HG03039 (cell line): Measurements from ENCODE around the gene IL20RA.
A peak's percentile ranks its signal among the peaks of the same experiment; 100 is the strongest.
"Not testable (repeated sequence)": the region's sequence is repeated elsewhere in the genome, so short reads cannot be mapped to it uniquely, and the experiment has no call there.

ENCODE experiments used
- ATAC-seq: cut with Tn5 transposase; IDR thresholded peaks from one replicate; pipeline ENCODE4 v1.9.1; 2021; ENCODE audit warnings: mild to moderate bottlenecking, moderate library complexity; ENCODE audit not compliant: unreplicated experiment

IL20RA gene

GRCh38 chr6:136973781-136974180 is 71.0 kb downstream of the IL20RA start:
- not testable (repeated sequence) for ATAC-seq

DNA sequence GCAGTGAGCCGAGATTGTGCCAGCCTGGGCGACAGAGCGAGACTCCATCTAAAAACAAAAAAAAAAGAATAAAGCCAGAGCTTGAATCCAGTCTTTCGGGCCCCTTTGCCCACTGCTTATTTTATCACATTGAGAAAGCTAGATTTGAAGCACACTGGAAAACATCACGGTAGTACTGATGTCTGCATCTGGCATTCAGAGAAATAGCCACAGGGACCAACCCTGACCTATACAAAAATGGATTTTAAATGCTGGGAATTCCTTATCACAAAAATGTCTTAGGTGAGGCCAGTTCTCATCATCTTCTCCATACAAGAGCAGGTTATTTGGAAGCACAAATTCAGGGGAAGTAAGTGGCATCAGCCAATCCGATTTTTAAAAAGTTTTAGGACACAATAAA is 73.2 kb downstream of the IL20RA start:
- ATAC-seq, result no peak

- no peak for ATAC-seq
Measured at GRCh38 chr6:136969930-136970329, 74.8 kb downstream of the IL20RA start.

DNA sequence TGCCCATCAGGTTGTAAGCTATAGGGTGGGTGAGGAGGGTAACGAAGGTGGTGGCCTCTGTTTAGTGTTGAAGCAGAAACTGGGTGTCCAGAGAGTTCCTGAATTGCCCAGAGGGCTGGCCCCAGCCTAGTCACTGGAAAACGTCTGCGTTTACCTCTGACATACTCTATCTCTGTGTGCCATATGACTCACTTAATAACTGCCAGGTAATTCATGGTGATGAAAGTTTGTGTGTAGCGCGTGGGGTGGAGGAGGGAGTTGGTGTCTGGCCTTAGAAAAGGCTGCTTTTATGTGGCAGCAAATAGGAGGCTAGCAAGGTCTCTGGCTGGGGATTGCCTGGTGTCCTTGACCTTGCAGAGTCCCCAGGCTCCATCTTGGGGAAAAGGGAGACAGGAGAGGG is 75.3 kb downstream of the IL20RA start:
- no peak for ATAC-seq

- ATAC-seq, result no peak
Measured at GRCh38 chr6:136968837-136969236, 75.9 kb downstream of the IL20RA start.

DNA sequence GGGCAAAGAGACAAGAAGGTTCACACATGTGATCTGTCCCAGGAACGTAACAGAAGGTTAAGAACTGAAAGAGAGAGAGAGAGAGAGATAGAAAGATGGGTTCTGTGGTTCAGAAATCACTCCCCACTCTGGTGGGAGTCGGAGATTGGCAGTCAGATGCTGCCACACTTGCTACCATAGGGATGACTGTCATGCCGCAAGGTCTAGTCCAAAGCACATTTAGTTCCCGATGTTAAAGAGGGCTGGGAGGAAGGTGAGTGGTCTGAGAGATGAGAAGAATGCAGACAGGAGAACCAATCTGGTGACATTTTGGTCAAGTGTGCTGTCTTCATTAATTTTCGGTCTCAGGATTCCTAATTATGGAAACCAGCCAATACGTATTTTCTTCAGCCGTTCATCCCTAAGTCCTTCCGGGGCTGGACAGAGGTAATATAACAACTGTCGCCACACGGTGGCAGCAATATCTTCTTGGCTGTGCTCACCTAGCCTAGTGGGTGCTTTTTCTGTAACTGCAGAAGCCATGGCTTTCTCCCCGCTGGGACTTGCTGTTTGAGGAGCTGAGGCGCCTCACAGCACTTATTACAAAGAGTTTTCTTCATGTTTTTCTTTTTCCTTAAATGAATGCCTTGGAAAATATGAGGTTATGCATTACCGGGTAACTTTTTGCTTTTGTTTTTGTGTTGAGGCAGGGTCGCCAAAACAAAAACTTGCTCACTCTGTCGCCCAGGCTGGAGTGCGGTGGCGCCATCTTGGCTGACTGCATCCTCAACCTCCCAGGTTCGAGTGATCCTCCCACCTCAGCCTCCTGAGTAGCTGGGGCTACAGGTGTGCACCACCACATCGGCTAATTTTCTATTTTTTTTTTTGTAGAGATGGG is 76.7 kb downstream of the IL20RA start:
- peak; percentile 70 for ATAC-seq

GRCh38 chr6:136964398-136964797 is 80.4 kb downstream of the IL20RA start:
- ATAC-seq, result no peak

DNA sequence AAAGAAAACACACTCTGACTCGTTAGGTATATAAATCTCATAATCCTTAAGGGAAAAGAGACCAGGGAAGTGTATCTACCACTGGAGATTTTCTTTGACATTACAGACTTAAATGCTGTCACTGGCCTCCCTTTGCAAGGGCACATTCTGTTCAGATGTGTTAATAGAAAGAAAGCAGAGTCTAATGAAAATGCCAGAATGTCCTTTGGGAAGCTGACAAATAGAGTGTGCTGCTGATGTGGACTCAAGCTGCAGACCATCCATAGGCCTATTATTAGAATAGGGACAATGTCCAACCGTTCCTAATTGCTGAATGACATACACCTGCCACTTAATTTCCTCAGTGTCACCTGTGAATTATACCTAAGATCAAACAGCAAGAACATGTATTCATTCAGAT is 81.5 kb downstream of the IL20RA start:
- ATAC-seq, result no peak

DNA sequence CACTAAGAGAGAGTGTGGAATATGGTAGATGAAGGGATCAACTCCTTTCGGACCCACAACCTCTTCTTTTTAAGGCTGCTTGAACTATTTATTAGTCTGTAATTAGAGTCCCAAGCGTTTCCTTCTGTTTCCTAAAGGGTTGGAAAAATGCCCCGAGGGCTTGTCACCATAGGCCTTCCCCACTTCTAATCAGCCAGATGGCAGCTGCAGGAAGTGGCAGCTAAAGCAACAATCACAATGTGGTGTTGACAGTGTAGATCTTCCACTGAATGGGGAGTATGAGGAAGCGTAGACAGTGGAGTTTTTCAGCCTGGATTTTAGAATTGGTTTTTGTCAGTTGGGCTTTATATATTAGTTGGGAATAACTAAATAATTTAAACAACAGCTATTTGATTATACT is 82.1 kb downstream of the IL20RA start:
- ATAC-seq, result no peak

DNA sequence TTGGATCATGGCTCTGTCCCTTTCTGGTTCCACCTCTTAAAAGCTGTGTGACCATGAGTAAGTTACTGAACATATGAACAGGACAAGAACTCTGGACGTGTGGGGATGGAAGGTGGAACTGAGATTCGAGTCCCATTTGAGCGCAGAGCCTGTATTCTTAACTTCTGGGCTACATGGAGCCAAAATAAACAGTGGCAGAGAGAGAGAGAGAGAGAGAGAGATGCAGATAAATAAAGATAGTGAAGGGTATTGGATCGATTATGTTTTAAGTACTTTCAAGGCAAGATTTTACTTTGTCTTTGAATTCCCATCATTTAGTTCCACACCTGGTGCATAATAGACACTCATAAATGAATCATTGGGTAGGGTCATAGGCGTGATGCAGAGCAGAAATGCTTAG is 82.9 kb downstream of the IL20RA start:
- ATAC-seq, result no peak

DNA sequence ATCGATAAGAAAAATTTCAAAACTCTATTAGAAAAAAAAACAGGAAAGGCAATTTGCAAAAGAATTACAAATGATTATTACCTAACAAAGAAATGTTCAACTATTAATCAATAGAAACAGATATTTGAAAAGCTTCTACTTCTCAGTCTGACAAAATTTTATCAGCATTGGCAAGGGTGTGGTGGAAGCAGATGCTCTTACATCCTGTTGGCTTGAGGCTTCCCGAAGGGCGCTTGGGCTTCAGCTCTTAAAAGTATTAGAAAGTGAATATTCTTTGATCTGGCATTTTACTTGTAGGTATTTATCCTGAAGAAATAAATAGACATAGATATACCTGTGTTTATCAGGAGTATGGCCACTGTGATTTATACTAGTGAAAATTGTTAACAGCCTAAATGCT is 84.0 kb downstream of the IL20RA start:
- no peak for ATAC-seq

- ATAC-seq, result not testable (repeated sequence)
Measured at GRCh38 chr6:136959935-136960334, 84.8 kb downstream of the IL20RA start.

DNA sequence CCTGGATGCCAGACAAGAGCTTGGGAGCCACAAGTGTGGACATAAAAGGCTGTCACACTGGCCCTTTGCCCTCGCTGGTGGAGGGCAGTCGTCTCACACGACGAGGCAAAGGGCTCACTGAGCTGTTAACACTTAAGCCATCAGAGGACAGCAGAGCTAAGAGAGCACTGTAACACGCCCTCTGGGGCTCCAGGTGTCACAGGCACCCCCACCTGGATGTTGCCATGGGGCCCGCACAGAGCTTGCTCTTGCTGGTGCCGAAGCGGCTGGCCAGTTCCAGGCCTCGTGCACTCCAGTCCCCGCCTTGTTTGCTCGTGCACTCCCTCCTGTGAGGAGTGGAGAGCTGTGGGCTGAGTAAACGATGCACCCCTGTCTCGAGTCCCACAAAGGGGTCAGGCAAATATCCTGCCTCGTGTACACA is 85.3 kb downstream of the IL20RA start:
- no peak for ATAC-seq

- ATAC-seq, result no peak
Measured at GRCh38 chr6:136958168-136958567, 86.6 kb downstream of the IL20RA start.

DNA sequence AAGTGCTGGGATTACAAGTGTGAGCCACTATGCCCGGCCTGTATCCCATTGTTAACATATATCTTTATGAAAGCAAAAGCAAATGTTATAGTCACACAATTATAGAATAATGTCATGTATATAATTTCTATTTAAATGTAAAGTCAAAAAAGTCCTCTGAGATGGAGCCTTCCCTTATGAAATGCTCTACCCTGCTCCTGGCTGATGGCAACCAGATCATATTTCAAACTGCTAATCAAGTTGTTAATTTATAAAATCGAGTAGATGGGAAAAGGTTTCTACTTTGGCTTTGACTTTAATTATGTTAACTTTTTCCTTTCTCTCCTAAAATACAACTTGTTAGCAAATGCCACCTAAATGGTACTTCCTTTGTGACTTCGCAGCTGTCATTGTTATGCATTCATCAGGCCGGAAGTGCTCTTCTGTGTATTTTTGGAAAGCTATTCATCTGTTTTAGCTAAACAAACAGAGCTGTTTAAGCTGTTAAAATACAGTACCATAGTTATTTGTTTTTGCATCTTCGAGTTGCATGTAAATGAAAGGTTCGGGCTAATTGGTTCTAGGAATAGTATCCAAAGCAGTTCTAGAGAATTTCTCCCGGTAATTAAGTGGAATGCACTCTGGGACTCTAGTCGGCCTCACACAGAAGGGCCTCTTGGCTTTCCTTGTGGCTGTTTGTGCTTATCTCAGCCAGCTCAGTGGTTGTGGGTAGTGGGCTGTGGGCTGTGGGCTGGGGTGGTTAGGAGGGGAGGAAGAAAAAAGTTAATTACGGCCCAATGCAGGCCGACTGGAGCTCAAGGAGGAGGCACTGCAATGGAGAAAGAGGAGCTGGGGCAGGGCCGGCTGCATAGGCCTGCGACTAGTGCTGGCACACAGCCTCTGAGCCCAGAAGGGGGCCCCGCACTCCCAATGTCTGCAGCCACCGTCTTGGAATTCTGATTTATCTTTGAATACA is 87.9 kb downstream of the IL20RA start:
- no peak for ATAC-seq

DNA sequence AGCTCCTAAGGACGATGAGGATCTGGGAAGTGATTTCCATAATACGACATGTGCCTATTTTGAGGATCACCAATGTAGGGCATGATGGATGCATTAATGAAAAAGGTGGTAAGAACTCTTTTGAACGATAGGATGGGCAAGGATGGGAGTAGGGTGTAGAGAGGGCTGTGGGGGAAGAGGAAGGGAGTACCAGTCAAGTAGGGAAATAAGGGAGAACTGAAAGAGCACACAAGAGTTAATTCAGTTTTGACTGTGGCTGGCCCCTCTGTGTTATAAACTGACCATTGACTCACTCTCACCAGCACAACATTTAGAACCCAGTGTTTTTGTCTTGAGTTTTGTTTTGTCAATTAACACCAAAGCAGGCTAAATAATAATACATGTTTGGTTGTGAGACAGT is 89.6 kb downstream of the IL20RA start:
- no peak for ATAC-seq

GRCh38 chr6:136952714-136953260 is 92.0 kb downstream of the IL20RA start:
- no peak for ATAC-seq

DNA sequence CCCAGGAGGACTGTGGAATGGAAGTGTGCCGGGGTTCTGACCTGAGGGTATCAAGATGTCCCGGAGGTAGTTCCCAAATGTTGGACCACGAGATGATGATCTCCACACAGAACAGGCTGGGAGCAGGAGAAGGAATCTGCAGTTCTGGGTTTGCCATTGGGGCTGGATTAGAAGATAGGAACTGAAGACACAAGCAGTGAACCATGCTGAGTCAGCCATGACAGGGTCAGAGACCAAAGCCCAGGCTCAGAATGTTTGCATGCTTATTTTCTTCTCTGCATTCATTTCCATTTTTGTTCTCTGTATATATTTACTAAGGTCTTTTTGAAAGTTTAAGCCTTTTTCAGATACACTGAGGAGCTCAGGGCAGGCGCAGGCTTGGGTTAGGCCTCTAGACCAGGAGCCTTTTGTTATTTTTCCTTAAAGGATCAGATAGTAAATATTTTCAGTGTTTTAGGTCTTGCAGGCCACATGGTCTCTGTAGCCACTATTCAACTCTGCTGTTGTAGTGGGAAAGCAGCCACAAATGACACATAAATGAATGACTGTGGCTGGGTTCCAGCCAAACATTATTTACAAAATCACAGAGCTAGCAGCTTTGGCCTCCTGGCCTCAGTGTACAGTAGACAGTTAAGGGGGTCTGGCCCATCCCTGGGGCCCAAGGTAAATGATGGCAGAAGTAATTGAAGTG is 94.2 kb downstream of the IL20RA start:
- ATAC-seq, result no peak
